ENCODE measurements around the gene CDKN2C. TPM values are rescaled to one million over a fixed set of nuclear protein-coding genes. Genes with fewer than 3 reads are reported as not detected.
"Not testable (repeated sequence)": the region's sequence is repeated elsewhere in the genome, so short reads cannot be mapped to it uniquely, and the experiment has no call there.

Gene CDKN2C
- total RNA-seq, 1 experiment from 2014 or later = 9.4 TPM

GRCh38 chr1:50950396-50950795, 19.6 kb upstream of the CDKN2C start:
- CTCF ChIA-PET = interaction anchor here (1.4 kb wide), 1 partner anchor 20 kb away, joined by 3 read pairs; no protein-coding TSS in a partner anchor

GRCh38 chr1:50952566-50952965, 17.5 kb upstream of the CDKN2C start:
- Histone ChIP-seq H3K79me2 (ENCODE audit: insufficient read depth, low read length) (peaks cover 89% of the 10 kb centered on the region), H4K20me1 (ENCODE audit: insufficient read depth) (peaks cover 11% of the 10 kb centered on the region; the same call in 1 of the 2 replicates)
- H2AFZ ChIP-seq (ENCODE audit: low read depth, low read length, poor library complexity, severe bottlenecking); CTCF ChIA-PET; RAD21 ChIA-PET (ENCODE audit: low non-redundant PET in 1 of 2, low total read pairs in 2 of 2, uncharacterized antibody in 2 of 2, unreplicated experiment in 2 of 2); H3K27ac ChIP-seq (ENCODE audit: low read depth, low read length); ATAC-seq; POLR2A ChIA-PET; DNase-seq (ENCODE audit: low read depth, low spot score); intact Hi-C loops (cut with micrococcal nuclease); H3K36me3 ChIP-seq (ENCODE audit: control insufficient read depth in 1 of 2, insufficient read depth in 2 of 2, low read length in 2 of 2); H3K9ac ChIP-seq (ENCODE audit: low read length); H3K27me3 ChIP-seq (ENCODE audit: insufficient read depth, low read length); BruUV-seq (replicated peaks); H3K9me2 ChIP-seq (ENCODE audit: insufficient read depth); H3K4me2 ChIP-seq (ENCODE audit: low read length); H3K4me3 ChIP-seq (replicated peaks in 1 of 2; ENCODE audit: low read depth in 1 of 2, low read length in 2 of 2); H3K9me3 ChIP-seq (ENCODE audit: control insufficient read depth in 1 of 2, insufficient read depth in 1 of 2, low read depth in 1 of 2, low read length in 2 of 2); H3K4me1 ChIP-seq (ENCODE audit: control insufficient read depth in 1 of 2, insufficient read depth in 2 of 2, low read length in 2 of 2): not testable (repeated sequence)

More at GRCh38 chr1:50950396-50950795, 19.6 kb upstream of the CDKN2C start:
- no peak for ATAC-seq
- Histone ChIP-seq H3K27ac (ENCODE audit: low read depth, low read length) (no peak overlapping the region), H4K20me1 (ENCODE audit: insufficient read depth) (peaks cover 13% of the 10 kb centered on the region; the same call in 1 of the 2 replicates), H3K9me3 (ENCODE audit: control insufficient read depth in 1 of 2, insufficient read depth in 1 of 2, low read depth in 1 of 2, low read length in 2 of 2) (no peaks in the 10 kb centered on the region), H3K9ac (ENCODE audit: low read length) (no peak overlapping the region), H3K9me2 (ENCODE audit: insufficient read depth) (no peaks in the 10 kb centered on the region), H3K4me3 (replicated peaks in 1 of 2; ENCODE audit: low read depth in 1 of 2, low read length in 2 of 2) (no peak overlapping the region), H2AFZ (ENCODE audit: low read depth, low read length, poor library complexity, severe bottlenecking) (no peak overlapping the region), H3K4me1 (ENCODE audit: control insufficient read depth in 1 of 2, insufficient read depth in 2 of 2, low read length in 2 of 2) (no peaks in the 10 kb centered on the region), H3K27me3 (ENCODE audit: insufficient read depth, low read length) (no peaks in the 10 kb centered on the region), H3K4me2 (ENCODE audit: low read length) (no peak overlapping the region), H3K36me3 (ENCODE audit: control insufficient read depth in 1 of 2, insufficient read depth in 2 of 2, low read length in 2 of 2) (no peaks in the 10 kb centered on the region; a peak in 2 of 4 replicates), H3K79me2 (ENCODE audit: insufficient read depth, low read length) (peaks cover 89% of the 10 kb centered on the region)
- RAD21 ChIA-PET (ENCODE audit: low non-redundant PET in 1 of 2, low total read pairs in 2 of 2, uncharacterized antibody in 2 of 2, unreplicated experiment in 2 of 2) = no interaction called here
- BruUV-seq (replicated peaks) = no TSS peak
- no peak for TF ChIP-seq EZH2 (IDR thresholded peaks at IDR 0.05)
- no peak for TF ChIP-seq SIN3A (IDR thresholded peaks at IDR 0.05; ENCODE audit: low read depth)
- TF ChIP-seq ZNF274 (IDR thresholded peaks at IDR 0.05; ENCODE audit: low read depth, low read length) = no peak
- no peak for TF ChIP-seq SP1 (IDR thresholded peaks at IDR 0.05; ENCODE audit: low read depth)
- no peak for TF ChIP-seq ATF3 (IDR thresholded peaks at IDR 0.05)
- TF ChIP-seq CTCF (IDR thresholded peaks at IDR 0.05 in 2 of 3, conservative IDR thresholded peaks at IDR 0.05 in 1 of 3; ENCODE audit: borderline replicate concordance in 1 of 3, insufficient read depth in 1 of 3, low read depth in 2 of 3, low read length in 2 of 3) = no peak
- no peak for TF ChIP-seq ELF1 (IDR thresholded peaks at IDR 0.05; ENCODE audit: borderline replicate concordance, low read depth)
- DNase-seq (ENCODE audit: low read depth, low spot score) = no peak
- intact Hi-C loops (cut with micrococcal nuclease) = no loop called here
- POLR2A ChIA-PET = no interaction called here

Measured in HCT116 (cell line).